Pulmonary artery endothelial cell (primary cell): ENCODE data around the gene NCKIPSD. TPM values are rescaled to one million over a fixed set of nuclear protein-coding genes. Genes with fewer than 3 reads are reported as not detected.
"Not testable (repeated sequence)": the region's sequence is repeated elsewhere in the genome, so short reads cannot be mapped to it uniquely, and the experiment has no call there.

ENCODE experiments used
- DNase-seq: peaks from one replicate; pipeline ENCODE4 v3.0.0-alpha.2; 2011; ENCODE audit warnings: low read depth, low spot score
- total RNA-seq: library from RNA; depleted of rRNA; stranded (reverse); fragments of >200 nt; gene quantifications from 2 replicates; pipeline ENCODE4 v1.2.3, GENCODE V29; 2014

The NCKIPSD gene
- total RNA-seq, result 6.8 and 6.9 TPM in 2 replicates

GRCh38 chr3:48685603-48686511 is at the start of gene NCKIPSD:
Gene NCKIPSD, minus strand, starts transcription at chr3:48685915. Its CDS starts 108 bp downstream, at chr3:48685807.
- no peak for DNase-seq

DNA sequence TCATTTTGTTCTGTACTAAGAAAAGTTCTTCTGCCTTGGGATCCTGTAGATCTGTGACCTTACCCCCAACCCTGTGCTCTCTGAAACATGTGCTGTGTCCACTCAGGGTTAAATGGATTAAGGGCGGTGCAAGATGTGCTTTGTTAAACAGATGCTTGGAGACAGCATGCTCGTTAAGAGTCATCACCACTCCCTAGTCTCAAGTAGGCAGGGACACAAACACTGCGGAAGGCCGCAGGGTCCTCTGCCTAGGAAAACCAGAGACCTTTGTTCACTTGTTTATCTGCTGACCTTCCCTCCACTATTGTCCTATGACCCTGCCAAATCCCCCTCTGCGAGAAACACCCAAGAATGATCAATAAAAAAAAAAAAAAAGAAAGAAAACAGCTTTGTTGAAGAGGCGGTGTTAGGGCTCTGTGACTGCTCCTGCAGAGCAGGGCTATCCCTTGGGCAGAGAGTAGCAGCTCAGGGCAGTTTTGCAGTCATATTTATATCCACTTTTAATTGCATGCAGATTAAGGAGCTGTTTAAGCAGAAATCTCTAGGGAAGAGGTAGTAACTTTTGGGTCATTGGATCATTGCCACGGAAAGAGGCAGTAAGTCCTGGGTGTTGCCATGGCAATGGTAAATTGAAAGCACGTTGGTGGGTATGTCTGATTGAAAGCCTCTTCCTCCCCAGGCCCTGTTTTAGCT is 49.5 kb upstream of the NCKIPSD start:
- not testable (repeated sequence) for DNase-seq

GRCh38 chr3:48734541-48734940 is 48.8 kb upstream of the NCKIPSD start:
- DNase-seq, result not testable (repeated sequence)

DNA sequence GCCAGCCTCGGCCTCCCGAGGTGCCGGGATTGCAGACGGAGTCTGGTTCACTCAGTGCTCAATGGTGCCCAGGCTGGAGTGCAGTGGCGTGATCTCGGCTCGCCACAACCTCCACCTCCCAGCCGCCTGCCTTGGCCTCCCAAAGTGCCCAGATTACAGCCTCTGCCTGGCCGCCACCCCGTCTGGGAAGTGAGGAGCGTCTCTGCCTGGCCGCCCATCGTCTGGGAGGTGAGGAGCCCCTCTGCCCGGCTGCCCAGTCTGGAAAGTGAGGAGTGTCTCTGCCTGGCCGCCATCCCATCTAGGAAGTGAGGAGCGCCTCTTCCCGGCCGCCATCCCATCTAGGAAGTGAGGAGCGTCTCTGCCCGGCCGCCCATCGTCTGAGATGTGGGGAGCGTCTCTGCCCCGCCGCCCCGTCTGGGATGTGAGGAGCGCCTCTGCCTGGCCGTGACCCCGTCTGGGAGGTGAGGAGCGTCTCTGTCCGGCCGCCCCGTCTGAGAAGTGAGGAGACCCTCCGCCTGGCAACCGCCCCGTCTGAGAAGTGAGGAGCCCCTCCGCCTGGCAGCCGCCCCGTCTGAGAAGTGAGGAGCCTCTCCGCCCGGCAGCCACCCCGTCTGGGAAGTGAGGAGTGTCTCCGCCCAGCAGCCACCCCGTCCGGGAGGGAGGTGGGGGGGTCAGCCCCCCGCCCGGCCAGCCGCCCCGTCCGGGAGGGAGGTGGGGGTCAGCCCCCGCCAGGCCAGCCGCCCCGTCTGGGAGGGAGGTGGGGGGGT is 48.2 kb upstream of the NCKIPSD start:
- DNase-seq, result not testable (repeated sequence)

GRCh38 chr3:48727511-48727910 is 41.8 kb upstream of the NCKIPSD start:
- DNase-seq, result no peak

DNA sequence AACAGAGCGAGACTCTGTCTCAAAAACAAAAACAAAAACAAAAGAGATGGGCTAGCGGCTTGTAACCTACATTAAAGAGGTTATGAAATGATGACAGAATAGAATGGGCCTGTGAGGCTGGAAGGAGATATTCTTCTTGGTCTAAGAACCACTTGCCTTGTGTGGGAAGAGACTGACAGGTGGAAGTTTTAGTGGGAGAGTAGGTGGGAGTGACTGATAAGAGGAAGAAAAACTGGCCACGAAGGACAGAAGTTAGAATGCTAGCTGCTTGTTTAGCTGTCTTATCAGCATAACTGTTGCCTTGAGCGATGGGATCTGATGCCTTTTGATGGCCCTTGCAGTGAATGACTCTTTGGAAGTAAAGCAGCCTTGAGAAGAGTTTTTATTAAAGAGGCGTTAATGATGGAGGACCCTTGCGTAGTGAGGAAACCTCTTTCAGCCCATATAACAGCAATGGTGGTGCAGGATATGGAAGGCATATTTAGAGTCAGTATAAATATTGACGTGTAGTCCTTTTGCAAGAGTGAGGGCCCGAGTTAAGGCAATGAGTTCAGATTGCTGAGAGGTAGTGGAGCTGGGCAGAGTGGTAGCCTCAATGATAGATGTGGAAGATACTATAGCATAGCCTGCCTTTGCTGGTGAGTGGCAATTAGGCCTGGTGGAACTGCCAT is 39.6 kb upstream of the NCKIPSD start:
- not testable (repeated sequence) for DNase-seq

DNA sequence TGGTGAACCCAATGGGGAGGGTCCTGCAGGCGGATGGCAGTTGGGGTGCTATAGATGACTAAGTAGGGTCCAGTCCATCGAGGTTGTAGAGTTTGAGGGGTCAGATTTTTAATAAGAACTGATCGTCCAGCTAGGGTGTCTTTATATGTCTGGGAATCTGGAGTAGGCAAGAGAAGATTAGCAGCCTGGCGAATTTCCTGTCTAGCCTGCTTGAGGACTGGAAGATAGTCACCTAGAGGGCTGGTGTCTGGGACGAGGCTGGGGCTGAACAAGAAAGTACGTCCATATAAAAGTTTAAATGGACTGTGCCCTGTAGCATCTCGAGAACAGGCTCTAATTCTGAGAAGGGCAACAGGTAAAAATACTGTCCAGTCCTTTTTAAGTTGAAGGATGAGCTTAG is 38.0 kb upstream of the NCKIPSD start:
- DNase-seq, result no peak

DNA sequence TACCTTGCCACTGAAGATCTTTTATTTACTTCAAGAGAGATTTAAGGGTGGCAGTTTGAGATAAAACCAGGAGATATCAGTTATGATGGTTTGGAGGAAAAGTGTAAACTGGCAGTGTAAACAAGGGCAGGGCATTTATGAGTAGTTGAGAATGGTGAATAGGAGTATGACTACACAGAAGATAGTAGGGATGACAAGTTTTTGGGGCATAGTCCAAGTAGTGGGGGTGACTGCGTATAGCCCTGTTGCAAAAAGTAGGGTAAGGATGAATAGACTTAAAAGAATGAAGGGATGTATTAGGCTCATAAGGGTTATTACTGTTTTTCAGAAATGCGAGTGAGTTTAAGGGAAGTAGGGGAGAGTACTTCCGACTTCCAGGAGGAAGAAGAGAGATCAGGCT is 37.6 kb upstream of the NCKIPSD start:
- not testable (repeated sequence) for DNase-seq

- peak; percentile 91 for DNase-seq
These were observed 31.4 kb upstream of the NCKIPSD start, which contains the start of gene IP6K2 for GRCh38 chr3:48716982-48717746. Gene IP6K2, minus strand, starts transcription at chr3:48717221. Its CDS starts 21,930 bp downstream, at chr3:48695291.

GRCh38 chr3:48716508-48716981 is 30.8 kb upstream of the NCKIPSD start:
- no peak for DNase-seq

DNA sequence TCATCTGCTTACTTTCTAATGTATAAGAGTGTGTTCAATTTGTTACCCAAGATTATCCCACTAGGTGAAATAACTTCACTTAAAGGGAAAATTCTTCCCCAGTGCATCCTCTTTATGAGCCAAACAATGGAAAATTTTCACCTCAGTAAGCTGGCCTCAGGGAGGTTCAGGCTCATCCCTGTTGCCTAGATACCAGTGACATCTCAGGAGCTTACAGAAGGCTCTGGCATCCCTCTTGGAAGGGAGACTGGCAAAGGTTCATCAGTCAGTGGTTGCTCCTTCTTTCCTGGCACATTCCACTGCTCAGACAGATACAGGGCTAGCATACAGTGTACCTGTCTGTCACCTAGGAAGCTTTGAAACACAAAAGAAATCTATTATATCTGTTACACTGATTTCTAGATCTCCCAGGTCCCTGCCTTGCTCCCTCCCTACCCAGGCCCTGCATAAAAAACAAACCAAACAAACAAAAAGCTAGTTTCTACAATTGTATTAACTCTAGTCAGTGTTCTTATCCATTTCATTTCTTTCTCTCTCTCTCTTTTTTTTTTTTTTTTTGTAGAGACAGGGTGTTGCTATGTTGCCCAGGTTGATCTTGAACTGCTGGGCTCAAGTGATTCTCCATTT is 29.6 kb upstream of the NCKIPSD start:
- DNase-seq, result no peak

DNA sequence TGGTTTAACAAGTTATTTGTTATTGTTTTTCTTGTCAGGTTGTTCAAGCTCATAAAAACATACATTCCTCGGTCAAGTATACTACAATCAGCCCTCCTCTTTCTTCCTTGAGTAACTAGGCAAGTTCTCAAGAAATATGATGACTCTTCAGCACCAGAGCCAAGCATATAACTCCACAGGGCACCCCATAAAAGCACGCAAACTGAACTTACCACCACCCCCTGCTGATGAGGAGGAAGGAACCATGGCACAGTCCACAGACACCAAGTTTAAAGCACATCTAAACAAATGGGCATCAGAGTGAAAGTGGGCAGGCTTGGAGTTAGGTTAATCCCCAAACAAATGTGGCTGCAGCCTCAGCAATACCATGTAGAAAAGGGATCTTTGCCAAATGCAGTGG is 26.0 kb upstream of the NCKIPSD start:
- DNase-seq, result no peak

GRCh38 chr3:48709051-48709461 is 23.3 kb upstream of the NCKIPSD start:
- DNase-seq, result no peak

DNA sequence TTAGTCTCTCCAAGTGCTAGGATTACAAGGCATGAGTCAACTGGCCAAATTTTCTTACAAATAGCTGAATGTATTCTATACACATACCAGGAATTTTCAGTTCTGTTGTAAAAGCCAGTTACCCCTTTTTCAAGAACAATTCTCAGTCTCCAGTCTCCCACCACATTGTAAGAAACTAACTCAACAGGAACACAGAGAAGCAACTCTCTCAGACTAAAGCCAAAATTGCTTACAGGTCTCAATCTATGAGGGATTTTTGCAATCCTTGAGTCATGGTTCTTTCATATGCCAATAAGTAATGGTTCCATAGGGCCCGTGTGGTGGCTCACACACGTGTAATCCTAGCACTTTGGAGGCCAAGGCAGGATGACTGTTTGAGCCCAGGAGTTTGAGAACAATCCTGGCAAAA is 22.8 kb upstream of the NCKIPSD start:
- no peak for DNase-seq

DNA sequence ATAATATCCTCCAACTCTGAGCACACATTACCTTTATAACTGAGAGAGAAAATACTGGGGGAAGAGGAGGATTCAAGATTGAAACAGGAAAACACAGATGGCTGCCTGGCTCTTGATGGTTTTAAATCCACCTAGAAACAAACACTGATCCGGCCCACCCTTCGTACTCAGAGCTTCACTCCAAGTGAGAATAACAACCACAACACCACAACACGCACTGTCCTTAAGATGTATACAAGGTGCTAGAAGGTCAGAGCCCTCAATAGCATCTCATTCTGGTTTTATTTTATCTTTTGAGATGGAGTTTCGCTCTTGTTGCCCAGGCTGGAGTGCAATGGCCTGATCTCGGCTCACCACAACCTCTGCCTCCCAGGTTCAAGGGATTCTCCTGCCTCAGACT is 21.4 kb upstream of the NCKIPSD start:
- no peak for DNase-seq

- no peak for DNase-seq
These were observed 16.7 kb upstream of the NCKIPSD start for GRCh38 chr3:48702320-48702920.

GRCh38 chr3:48700731-48701405 is 15.2 kb upstream of the NCKIPSD start:
- DNase-seq, result no peak

- DNase-seq, result no peak
These were observed 13.2 kb upstream of the NCKIPSD start for GRCh38 chr3:48698891-48699290.

DNA sequence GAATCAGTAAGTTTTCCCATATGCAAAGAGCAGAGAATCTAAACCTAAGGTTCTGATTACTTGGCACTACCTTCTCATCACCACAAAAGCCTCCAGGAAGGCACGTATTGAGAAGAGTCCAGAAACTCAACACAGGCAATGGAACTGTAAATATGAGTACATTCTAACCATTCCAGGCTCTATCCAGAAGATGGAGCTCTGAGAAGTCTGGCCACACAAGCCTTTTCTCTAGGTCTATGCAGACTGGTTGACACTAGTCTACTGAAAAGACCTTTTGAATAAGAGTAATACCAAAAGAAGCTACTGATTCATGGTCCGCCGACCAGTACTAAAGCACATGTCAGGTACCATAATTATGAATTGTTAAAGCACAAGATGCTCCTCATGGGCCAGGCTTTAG is 12.2 kb upstream of the NCKIPSD start:
- DNase-seq, result no peak
